GM21717 (cell line): ENCODE data around the gene TP73.

Source experiments
- ATAC-seq: cut with Tn5 transposase; IDR thresholded peaks from one replicate; pipeline ENCODE4 v1.9.1; 2021; ENCODE audit warnings: mild to moderate bottlenecking, moderate library complexity; ENCODE audit not compliant: unreplicated experiment

The TP73 gene

DNA sequence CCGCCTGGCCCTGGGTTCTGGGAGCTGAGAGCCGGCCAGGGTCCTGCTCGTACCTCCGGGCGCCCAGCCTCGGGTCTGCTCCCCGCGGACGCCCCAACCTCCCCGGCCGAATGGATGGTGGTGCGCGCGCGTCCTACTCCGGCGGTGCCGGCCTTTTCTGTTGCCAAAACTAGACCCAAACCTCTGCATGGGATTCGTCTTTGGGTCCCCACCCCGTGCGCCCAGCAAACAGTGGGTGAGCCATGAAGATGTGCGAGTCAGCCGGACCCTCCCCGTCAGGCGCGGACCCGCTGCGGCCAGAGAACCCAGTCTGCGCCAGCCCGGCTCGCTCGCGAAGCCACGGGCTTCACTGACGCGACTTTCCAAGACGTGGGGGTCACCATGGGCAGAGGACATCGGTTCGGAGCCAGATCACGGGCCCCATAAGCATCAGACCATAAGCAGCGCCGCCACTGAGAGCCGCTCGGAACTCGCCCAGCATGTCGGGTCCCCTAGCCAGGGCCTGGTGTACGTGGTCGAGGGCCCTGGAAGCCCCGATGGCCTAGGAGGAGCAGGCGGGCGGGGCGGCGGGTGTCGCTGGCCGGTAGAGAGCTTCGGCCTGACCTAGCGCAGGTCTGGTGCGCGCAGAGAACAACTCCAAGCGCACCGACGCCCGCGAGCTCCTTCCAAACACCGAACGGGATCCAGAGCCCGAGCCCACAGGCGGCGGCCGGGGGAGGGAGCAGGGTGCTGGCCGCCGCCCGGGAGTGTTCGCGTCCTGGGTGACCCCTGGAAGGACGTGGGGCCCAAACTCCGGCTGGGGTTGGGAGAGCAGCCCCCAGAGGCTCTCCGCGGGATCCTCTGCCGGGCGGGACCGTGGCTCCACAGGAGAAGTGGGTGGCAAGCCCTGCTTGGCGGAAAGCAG is 1.0 kb upstream of the TP73 start:
- ATAC-seq: no peak

DNA sequence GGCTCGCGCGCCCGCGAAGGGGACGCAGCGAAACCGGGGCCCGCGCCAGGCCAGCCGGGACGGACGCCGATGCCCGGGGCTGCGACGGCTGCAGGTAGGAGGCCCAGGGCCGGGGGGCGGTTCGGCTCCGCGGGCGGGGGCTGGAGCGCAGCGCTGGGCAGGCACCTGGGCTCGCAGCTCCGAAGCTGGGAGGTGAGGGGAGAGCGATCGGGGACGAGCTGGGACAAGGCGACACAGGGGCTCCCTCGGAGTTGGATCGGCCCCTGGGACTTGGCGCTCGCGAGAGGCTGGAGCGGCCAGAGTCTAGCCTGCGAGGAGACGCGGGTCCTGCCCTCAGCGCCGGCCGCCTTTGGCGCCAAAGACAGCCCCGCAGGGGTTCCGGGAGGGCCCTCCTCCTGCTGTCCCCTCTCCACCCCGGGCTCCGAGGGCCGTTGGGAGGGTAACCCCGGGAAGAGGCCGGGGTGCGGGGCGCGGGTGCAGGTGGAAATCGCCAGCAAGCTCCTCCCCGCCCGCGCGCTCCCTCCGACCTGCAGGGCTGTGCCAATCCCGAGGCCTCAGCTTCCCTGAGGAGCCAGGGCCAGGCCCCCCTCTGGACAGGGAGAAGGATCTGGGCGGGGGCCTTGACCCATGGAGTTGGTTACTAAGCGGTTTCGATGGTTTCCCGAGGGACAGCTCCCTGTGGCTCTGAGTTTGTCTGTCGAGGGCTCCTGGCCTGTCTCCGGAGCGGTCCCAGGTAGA is 401 bp downstream of the TP73 start:
- peak; percentile 7 for ATAC-seq

DNA sequence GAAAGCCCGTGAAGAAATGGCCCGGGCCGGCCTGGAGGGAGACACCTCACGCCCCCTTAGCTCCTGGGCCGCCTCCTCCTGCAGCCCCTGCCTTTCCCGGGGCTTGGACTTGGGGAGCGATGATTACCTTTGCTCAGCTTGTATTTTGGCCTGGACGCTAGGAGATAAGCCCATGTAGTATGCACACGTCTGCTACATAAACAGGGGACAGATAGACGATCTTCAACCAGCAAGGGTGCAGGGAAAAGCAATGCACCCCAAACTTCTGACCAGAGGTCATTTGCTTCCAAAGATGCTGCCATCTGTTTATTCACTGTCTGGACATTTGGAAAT is 936 bp downstream of the TP73 start:
- ATAC-seq: no peak

DNA sequence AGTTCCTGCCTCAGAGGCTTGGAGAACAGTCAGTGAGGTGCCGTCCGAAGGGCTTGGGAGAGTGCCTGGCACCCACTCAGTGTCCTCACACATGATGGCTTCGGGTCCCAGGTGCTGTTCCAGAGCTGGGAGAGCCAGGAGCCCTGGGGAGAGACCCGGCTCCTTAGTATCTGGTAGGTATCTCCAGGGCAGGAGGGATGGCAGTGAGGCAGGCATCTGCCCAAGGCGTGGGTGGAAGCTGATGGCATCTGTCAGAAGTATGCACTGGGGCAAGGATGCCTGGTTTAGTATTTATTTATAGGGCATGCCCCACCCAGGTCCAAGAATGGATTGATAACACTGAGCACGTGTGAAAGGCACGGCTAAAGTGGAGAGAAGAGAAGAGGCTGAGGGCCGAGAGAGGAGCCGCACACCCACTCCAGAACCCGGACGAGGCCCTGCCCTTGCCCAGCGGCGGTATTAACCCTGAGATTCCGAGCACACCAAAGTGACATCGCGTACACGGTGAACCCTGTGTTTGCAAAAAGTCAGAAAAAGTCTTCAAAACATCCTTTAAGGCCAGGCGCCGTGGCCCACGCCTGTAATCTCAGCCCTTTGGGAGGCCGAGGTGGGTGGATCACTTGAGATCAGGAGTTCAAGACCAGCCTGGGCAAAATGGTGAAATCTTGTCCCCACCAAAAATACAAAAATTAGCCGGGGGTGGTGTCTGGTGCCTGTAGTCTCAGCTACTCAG is 2.4 kb downstream of the TP73 start:
- no peak for ATAC-seq

DNA sequence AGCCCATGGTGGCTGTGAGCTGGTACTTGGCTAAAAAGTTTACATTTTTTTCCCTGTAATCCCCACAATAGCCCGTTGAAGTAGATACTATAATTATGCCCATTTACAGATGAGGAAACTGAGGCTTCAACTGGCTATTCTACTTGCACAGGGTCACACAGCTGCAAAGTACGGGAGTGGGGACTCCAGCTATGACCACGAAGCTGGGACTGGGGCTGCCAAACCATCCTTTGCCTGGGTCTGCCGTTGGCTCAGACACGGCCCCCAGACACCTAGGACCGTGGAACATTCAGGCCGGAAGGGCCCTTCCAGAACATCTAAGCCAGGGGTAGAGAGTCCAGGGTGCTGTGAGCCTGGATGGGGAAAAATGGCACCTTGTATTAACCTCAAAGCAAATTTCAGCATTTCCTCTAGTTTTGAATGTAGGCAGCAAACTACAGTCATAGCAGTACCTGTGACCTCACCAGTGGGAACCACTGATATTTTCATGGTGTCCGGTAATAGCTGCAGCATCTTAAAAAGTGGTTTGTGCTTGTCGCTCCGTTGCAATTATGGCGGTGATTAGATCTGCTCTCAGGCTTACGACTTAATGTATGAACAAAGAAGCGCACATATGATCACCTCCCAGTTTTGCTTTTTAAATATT is 4.3 kb downstream of the TP73 start:
- ATAC-seq: no peak

DNA sequence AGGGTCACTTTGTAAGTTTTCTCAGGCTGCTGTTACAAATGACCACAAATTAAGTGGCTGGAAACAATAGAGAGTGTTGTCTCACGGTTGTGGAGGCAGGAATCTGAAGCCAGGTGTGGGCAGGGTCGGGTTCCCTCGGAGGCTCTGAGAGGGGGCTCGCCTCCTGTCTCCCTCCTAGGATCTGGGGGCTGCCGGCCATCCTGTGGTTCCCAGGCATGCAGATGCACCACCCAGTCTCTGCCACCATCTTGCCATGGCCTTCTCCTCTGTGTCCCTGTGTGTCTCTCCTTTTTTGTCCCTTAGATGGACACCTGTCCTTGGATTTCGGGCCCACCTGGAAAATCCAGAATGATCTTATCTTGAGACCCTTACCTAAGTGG is 4.8 kb downstream of the TP73 start:
- ATAC-seq: no peak

DNA sequence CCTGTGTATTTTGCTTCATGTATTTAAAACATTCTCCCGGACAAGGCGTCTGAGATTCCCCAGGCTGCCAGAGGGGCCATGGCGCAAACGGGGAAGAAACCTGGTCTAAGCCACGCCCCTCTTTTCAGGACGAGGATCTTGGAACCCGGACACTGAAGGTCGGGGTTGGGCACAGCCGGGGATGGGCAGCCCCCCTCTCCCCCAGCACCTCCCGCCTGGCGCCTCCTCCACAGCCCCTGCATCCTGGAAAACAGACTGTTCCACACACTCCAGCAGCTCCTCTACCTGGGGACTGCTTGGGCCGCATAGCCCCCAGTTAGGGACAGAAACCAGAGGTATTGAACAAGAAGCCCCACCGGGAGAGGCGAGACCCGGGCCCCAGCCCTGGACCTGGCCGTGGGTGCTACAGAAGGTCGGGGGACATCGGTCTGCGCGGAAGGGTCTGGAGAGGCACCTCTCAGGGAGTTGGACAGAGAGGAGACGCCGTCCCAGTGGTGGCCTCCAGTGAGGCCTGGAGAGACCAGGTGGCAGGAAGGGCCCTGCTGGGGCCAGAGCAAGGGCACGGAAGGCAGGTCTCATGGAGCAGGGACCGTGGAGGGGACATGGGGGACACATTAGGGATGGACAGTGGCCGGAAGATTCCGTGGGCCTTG is 5.4 kb downstream of the TP73 start:
- ATAC-seq: no peak

DNA sequence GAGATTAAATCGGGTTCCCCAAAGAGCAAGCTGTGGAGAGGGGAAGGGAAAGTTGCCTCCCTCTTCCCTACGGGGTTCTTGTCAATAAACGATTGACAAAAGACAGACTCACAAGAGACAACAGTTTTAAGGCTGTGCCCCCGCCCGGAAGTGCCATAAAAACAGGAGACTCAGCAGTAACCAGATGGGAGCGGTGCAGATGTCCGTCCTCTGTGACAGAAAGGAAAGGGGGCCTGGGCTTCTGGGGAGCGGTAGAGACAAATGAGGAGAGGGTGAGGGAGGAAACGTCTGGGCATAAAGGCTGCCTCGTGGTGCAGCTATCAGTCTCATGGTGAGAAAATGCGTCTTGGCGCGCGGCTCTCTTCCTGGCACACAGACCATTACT is 5.9 kb downstream of the TP73 start:
- no peak for ATAC-seq

DNA sequence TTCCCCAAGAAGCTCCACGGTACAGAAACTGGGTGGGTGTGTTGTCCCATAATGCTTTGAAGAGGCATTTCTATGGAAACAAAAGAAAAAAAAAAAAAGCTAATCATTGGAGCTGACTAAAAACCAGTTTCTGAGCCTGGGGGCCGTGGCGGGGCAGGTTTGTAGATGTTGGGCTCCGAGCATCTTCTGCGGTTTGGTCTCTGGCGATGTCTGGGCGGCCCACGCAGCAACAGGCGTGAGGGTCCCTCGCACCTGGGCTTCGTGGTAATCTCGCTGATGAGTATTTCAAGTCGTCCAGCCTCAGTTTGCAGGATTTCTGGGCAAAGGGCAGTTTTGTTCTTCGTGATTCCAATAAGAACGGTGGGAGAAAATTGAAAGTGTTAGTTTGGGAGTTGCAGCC is 6.8 kb downstream of the TP73 start:
- no peak for ATAC-seq

DNA sequence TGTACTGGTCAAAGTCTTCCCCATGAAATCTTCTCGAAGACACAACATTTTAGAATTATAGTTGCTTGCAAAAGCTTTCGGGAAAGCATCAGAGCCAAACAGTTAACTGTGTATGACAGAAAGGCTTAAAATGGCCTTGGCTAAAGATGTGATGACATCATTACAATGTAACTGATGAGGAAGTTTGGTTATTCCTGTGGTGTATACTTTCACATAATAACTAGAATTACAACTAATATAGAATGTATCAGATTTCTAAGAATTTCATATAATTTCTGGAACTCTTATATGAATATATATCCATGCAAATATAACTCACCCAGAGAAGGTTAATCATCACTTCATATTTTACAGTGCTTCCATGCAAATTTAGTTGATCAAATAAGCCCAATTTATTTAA is 8.4 kb downstream of the TP73 start:
- ATAC-seq: no peak

DNA sequence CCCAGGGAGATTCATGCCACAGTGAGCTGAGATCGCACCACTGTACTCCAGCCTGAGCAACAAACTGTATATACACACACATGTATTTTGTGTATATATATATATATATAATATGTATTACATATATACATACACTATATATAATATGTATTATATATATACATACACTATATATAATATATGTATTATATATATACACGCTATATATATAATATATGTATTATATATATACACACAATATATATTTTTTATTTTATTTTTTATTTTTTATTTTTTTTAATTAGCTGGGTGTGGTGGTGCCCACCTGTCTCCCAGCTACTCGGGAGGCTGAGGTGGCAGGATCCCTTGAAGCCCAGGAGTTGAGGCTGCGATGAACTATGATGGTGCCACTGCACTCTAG is 9.3 kb downstream of the TP73 start:
- ATAC-seq: no peak

DNA sequence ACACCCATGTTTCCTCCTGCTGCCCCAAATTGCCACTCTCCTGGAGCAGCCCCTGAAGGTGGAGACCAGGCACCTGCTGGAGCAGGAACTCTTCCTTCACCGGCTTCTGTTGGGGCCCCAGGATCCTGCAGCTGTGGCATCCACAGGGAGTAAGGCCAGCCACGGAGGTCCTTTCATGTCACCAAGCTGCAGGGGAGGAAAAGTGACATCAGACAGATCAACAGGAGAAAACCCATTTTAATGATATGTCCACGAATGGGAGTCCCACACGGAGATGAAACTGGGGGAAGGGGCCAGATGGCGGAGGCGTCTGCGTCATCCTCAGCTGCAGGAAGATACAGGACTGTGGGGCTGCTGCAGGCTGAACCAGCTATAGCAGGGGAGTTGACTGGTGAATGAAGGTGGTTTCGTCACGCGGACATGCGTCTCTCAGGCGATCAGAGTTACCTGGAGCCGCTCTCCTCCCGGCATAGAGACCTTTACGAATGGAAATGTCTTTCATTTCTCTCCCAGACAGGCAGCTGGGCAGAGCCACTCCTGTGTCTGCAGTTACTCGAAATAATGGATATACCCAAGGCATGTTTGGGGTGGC is 9.9 kb downstream of the TP73 start:
- no peak for ATAC-seq

DNA sequence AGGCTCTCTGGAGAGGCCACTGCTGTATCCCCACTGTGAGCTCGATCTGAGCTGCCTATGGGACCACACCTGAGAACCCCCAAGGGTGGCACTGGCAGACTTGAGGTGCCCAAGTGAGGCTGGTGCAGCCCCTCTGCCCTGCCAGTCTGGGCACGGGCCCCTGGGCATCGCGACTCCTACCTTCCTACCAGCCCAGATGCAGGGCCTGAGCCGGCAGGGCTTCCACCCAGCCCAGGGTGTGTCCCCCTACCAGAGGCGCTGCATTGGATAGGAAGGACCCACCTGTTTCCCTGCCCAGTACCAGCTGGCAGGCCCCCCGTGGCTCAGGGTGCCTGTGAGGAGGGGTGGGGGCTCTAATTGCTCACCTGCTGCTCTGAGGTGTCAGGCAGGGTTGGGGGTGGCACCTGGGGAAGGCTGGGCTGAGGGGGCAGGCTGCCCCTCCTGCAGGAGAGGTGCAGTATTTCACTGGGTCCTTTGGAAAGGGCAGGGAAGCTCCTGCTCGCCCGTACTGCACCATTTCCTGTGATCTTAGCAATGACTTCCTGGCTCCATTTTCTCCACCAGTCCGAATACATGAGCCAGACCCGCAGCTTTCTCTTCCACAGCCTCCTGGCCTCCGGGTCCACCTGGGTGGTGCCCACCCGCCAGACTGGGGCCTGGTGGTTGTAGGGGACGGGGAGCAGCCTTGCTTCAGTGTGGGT is 11.8 kb downstream of the TP73 start:
- ATAC-seq: no peak

DNA sequence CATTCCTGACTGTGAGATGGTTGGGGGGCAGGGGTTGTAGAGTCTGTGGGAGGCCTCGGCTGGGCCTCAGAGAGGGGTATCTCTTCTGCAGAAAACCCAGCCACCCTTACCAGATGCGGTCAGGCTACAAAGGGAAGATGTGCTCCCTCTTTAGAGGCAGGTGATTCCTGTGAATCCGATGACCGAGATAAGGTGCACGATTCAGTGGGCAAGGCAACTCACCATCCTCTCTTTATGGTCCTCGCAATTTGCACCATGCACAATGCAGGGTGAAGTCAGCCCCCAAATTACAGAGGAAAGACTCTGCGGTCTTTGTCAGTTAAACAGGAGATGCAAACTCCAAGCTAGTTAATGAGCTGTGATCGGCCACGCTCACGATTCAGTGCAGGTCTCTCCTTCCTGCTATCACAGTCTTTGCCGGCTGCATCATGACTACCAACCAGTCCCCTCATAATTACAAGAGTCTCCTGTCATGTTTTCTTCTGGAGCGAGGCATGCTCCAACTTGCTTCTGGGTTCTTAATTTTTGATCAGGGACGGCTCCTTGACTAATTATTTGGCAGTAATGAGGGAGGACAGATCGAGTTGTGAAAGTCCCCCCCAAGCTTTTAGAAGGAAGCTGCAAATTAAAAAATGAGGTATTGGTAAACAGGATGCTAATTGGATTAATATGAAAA is 12.5 kb downstream of the TP73 start:
- no peak for ATAC-seq

DNA sequence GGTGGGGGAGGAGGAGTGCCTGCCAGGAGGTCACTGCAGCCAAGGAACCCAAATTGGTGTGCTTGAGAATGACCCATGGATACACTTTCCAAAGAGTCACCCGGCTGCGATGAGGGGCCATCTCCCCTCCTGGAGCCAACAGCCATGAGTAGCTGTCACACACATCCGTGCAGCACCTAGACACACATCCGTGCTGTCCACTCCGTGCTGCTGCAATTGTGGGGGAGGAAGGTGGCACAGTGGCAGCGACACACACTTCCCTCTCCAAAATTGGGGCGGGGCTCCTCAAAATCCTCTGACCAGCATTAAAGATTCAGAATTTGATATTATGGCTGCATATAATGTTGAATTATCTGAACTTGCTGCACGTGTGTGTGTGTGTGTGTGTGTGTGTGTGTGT is 15.8 kb downstream of the TP73 start:
- ATAC-seq: no peak

DNA sequence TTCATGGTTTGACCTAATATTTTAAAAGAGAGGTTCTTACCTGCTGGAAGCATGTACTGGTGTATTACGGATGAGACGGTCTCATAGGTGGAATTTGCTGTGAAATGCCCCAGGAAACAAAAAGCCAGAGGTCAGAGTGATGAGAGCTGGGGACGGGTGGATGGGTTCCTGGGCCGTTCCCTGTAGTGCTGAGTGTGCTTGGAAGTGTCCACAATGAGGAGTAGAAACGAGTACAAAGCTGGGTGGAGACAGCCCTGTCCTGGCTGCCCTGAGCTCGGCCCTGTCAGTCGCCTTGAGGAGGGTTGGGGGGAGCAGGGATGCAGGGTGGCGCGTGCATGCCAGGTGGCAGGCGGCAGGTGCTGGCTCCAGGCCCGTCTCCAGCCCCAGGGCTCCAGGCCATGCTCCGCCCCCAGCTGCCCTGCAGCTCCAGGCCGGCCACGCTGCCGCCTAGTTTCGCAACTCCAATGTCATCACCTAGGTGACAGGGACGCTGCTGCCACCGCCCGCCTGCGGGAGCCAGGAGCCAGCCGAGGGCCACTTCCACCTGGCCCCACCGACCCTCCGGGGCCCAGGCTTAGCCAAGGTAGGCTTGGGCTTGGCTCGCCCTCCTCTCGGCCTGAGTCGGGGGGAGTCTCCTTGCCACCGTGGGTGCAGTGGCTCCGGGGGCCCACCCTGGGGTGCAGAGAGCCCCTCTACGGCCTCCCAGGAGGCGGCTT is 16.4 kb downstream of the TP73 start:
- no peak for ATAC-seq

DNA sequence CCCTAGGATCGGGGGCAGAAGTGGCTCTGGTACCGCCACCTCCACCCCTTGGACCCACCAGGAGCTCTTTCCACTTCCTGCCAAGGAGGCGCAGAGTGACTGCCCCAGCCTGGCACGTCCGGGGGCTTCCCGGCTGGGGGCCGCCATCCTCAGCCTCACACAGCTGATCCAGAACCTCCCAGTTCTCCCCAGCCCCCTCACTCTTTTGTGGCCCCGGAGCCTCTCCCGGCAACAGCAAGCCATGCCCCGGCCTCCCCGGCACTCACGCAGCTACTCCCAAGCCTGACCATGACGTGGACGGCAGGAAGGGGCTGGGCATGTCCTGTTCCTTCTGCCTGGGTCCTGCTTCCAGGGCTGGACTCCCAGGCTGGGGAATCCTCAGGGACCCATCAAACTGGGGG is 17.1 kb downstream of the TP73 start:
- ATAC-seq: no peak

DNA sequence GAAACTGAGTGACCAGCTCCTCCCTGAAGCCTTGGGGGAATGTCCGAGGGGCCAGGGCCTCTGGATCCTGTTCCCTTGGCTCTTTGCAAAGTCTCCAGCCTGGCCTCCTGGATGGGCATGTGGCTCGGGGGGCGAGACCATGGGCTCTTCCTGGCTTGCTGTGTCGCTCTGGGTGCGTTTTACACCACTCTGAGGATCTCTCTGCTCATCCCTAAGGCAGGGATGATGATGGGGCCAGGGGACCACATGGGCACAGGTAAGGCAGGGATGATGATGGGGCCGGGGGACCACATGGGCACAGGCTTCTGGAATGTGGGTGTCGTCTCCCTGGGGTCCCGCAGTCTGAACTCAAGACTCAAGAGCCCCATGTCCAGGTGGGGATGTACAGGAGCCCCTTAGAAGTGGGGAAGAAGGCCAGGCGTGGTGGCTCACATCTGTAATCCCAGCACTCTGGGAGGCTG is 17.7 kb downstream of the TP73 start:
- no peak for ATAC-seq
